NCI-H526 (cell line): ENCODE data around the gene NEURL1B.

ENCODE experiments used
- DNase-seq, 2 experiments: peaks; one replicate each; lab custom pipeline; 2025; lab: John Stamatoyannopoulos, UW

The NEURL1B gene

GRCh38 chr5:172715421-172715780 lies 74.3 kb downstream of the NEURL1B start:
- no peak for DNase-seq

- DNase-seq: no peak
Observed at GRCh38 chr5:172715931-172716682, 75.0 kb downstream of the NEURL1B start.

- peak; percentile 41 to 76 for DNase-seq
Observed at GRCh38 chr5:172716796-172717313, 75.8 kb downstream of the NEURL1B start.

- DNase-seq: no peak
Observed at GRCh38 chr5:172717481-172718195, 76.6 kb downstream of the NEURL1B start.

GRCh38 chr5:172718527-172719114 lies 77.6 kb downstream of the NEURL1B start:
- DNase-seq: no peak

- no peak for DNase-seq
Observed at GRCh38 chr5:172719211-172719610, 78.1 kb downstream of the NEURL1B start.

GRCh38 chr5:172720655-172721054 lies 79.6 kb downstream of the NEURL1B start:
- no peak for DNase-seq

GRCh38 chr5:172721455-172722326 lies 80.6 kb downstream of the NEURL1B start:
- no peak for DNase-seq

GRCh38 chr5:172722327-172722815 lies 81.3 kb downstream of the NEURL1B start:
- DNase-seq: no peak

GRCh38 chr5:172723508-172723907 lies 82.4 kb downstream of the NEURL1B start:
- DNase-seq: no peak

GRCh38 chr5:172724242-172725183 lies 83.5 kb downstream of the NEURL1B start:
- DNase-seq: no peak

GRCh38 chr5:172725273-172725672 lies 84.2 kb downstream of the NEURL1B start:
- DNase-seq: no peak

- DNase-seq: no peak
Observed at GRCh38 chr5:172725785-172726184, 84.7 kb downstream of the NEURL1B start.

- DNase-seq: no peak
Observed at GRCh38 chr5:172726966-172727365, 85.9 kb downstream of the NEURL1B start.

GRCh38 chr5:172727551-172727950 lies 86.5 kb downstream of the NEURL1B start:
- no peak for DNase-seq

GRCh38 chr5:172728481-172729241 lies 87.6 kb downstream of the NEURL1B start:
- no peak for DNase-seq

GRCh38 chr5:172729588-172729987 lies 88.5 kb downstream of the NEURL1B start:
- DNase-seq: no peak

- no peak for DNase-seq
Observed at GRCh38 chr5:172730222-172730621, 89.2 kb downstream of the NEURL1B start.

- DNase-seq: no peak
Observed at GRCh38 chr5:172730981-172731679, 90.1 kb downstream of the NEURL1B start.
